ENCODE results near the gene GRN. TPM values are rescaled to one million over a fixed set of nuclear protein-coding genes. Genes with fewer than 3 reads are reported as not detected.

GRN gene
- total RNA-seq, 1 experiment from 2014 or later: 206 TPM

- no peak overlapping the region for H2AFZ ChIP-seq (ENCODE audit: low read depth, low read length, poor library complexity, severe bottlenecking)
- H3K9ac ChIP-seq (ENCODE audit: low read length): no peak overlapping the region
- RAD21 ChIA-PET (ENCODE audit: low non-redundant PET in 1 of 2, low total read pairs in 2 of 2, uncharacterized antibody in 2 of 2, unreplicated experiment in 2 of 2): no interaction called here
- H3K27ac ChIP-seq (ENCODE audit: low read depth, low read length): no peak overlapping the region
- H3K9me2 ChIP-seq (ENCODE audit: insufficient read depth): no peaks in the 10 kb centered on the region
- H3K9me3 ChIP-seq (ENCODE audit: control insufficient read depth in 1 of 2, insufficient read depth in 1 of 2, low read depth in 1 of 2, low read length in 2 of 2): no peaks in the 10 kb centered on the region
- no peaks in the 10 kb centered on the region for H3K27me3 ChIP-seq (ENCODE audit: insufficient read depth, low read length)
- DNase-seq (ENCODE audit: low read depth, low spot score): no peak
- peaks cover 3 to 41% of the 10 kb centered on the region in 2 experiments; a peak in 3 of 4 replicates for H3K4me1 ChIP-seq (ENCODE audit: control insufficient read depth in 1 of 2, insufficient read depth in 2 of 2, low read length in 2 of 2)
- CTCF ChIA-PET: no interaction called here
- H3K4me2 ChIP-seq (ENCODE audit: low read length): no peak overlapping the region
- BruUV-seq (replicated peaks): no TSS peak
- TF ChIP-seq FOSL1 (IDR thresholded peaks at IDR 0.05; ENCODE audit: low read depth) (no peak), CTCF (IDR thresholded peaks at IDR 0.05 in 2 of 3, conservative IDR thresholded peaks at IDR 0.05 in 1 of 3; ENCODE audit: borderline replicate concordance in 1 of 3, insufficient read depth in 1 of 3, low read depth in 2 of 3, low read length in 2 of 3) (no peak), CBX3 (IDR thresholded peaks at IDR 0.05; ENCODE audit: low read depth) (no peak), YY1 (IDR thresholded peaks at IDR 0.05; ENCODE audit: extremely low read depth, insufficient replicate concordance, low read depth, low read length) (no peak), MAX (IDR thresholded peaks at IDR 0.05) (no peak), POLR2AphosphoS5 (IDR thresholded peaks at IDR 0.05; ENCODE audit: low read depth, low read length) (no peak), SIN3A (IDR thresholded peaks at IDR 0.05; ENCODE audit: low read depth) (no peak), SP1 (IDR thresholded peaks at IDR 0.05; ENCODE audit: low read depth) (no peak), ELF1 (IDR thresholded peaks at IDR 0.05; ENCODE audit: borderline replicate concordance, low read depth) (no peak), EZH2 (IDR thresholded peaks at IDR 0.05) (no peak), REST (IDR thresholded peaks at IDR 0.05; ENCODE audit: low read depth) (no peak), ZBTB33 (IDR thresholded peaks at IDR 0.05; ENCODE audit: extremely low read depth, insufficient replicate concordance, low read length) (no peak), ZFX (IDR thresholded peaks at IDR 0.05) (no peak)
- POLR2A ChIA-PET: interaction anchor here (1.0 kb wide), 1 partner anchor 16 kb away, joined by 3 read pairs; no protein-coding TSS in a partner anchor
- no peak for ATAC-seq
- no peaks in the 10 kb centered on the region for H3K79me2 ChIP-seq (ENCODE audit: insufficient read depth, low read length)
- intact Hi-C loops (cut with micrococcal nuclease): no loop called here
- H3K4me3 ChIP-seq (replicated peaks in 1 of 2; ENCODE audit: low read depth in 1 of 2, low read length in 2 of 2): no peak overlapping the region
- no peaks in the 10 kb centered on the region for H4K20me1 ChIP-seq (ENCODE audit: insufficient read depth)
- no peaks in the 10 kb centered on the region for H3K36me3 ChIP-seq (ENCODE audit: control insufficient read depth in 1 of 2, insufficient read depth in 2 of 2, low read length in 2 of 2)
Measured at GRCh38 chr17:44310609-44311376, 34.3 kb upstream of the GRN start.

All from HCT116 (cell line).